Right lobe of liver (tissue), 4 donors: ENCODE measurements around the gene SH3GL3.

ENCODE experiments used
- CTCF ChIP-seq, 4 donors: fragments of 200-600 bp in 3 of 4; fragments of 450-650 bp in 1 of 4; IDR thresholded peaks; one replicate each; pipeline versions ENCODE4 v1.5.1 to v1.8.0; 2016 to 2022; ENCODE audit warnings: antibody characterized with exemption in 4 of 4, mild to moderate bottlenecking in 2 of 4
- POLR2A ChIP-seq: fragments of 450-650 bp; IDR thresholded peaks from one replicate; pipeline ENCODE4 v1.6.1; 2017; ENCODE audit warnings: antibody characterized with exemption, mild to moderate bottlenecking
- donor health status: DM: no; HTN: no; CAD: no.
- donor health status: DM: no; HTN: no; CAD: no.
- donor health status: DM: no; HTN: yes; CAD: no.

DNA sequence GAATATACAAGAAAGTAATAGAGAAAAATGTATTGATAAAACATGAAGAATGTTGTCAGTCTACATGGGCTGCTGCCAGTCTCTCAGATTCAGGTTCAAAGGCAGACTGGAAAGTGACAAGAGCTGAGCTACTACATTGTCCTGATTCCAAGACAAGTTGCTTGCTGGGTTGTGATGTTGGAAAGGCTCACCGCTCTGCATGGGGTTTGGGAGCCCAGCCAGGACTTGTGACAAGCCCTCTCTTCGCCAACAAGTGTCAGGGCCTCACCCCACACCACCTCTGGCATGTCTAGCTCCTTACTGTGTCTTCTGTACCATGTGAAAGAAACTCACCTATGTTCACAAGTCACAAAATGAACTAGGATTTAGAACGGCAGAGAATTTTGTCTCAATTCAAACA, 43.0 kb upstream of the SH3GL3 start:
- TF ChIP-seq CTCF (IDR thresholded peaks at IDR 0.05): no peak
- no peak for TF ChIP-seq POLR2A
